ENCODE results near the gene CYFIP2.

CYFIP2 gene

GRCh38 chr5:157259699-157260098 is 6.2 kb upstream of the CYFIP2 start:
- Histone ChIP-seq H2BK12ac (ENCODE audit: low read length) (no peak overlapping the region), H3K14ac (ENCODE audit: low read length) (no peak overlapping the region), H3K79me1 (ENCODE audit: low read length) (no peaks in the 10 kb centered on the region), H2AFZ (ENCODE audit: insufficient read depth, low read length, poor library complexity) (no peak overlapping the region), H3K9ac (ENCODE audit: low read length) (no peak overlapping the region), H3K4me1 (ENCODE audit: control insufficient read depth in 1 of 2, insufficient read depth in 2 of 2, low read length in 2 of 2) (no peaks in the 10 kb centered on the region), H3K23ac (ENCODE audit: low read length) (no peak overlapping the region), H3K4me2 (ENCODE audit: low read length) (no peak overlapping the region), H3K4me3 (ENCODE audit: low read depth, low read length) (no peak overlapping the region), H2BK5ac (ENCODE audit: low read depth, low read length, poor library complexity) (no peak overlapping the region), H3K4ac (ENCODE audit: low read depth, low read length) (no peak overlapping the region), H3K79me2 (ENCODE audit: control insufficient read depth, insufficient read depth, low read length, poor library complexity) (no peaks in the 10 kb centered on the region), H2BK120ac (ENCODE audit: insufficient read depth, low read length, poor library complexity) (no peak overlapping the region), H4K12ac (ENCODE audit: low read depth, low read length) (no peak overlapping the region), H3K9me3 (ENCODE audit: insufficient read depth, low read depth, low read length) (no peaks in the 10 kb centered on the region), H4K91ac (ENCODE audit: low read depth, low read length) (no peak overlapping the region), H3K36me3 (ENCODE audit: control insufficient read depth in 1 of 2, insufficient read depth in 2 of 2, low read length in 2 of 2) (no peaks in the 10 kb centered on the region), H3K18ac (ENCODE audit: low read length) (no peak overlapping the region), H3K27me3 (ENCODE audit: insufficient read depth, low read length) (peaks cover 2% of the 10 kb centered on the region), H3K27ac (ENCODE audit: low read depth, low read length) (no peak overlapping the region), H4K8ac (ENCODE audit: low read depth, low read length) (no peak overlapping the region), H2AK5ac (ENCODE audit: low read length) (no peak overlapping the region)
- no CpG with 5 or more reads among the region's 4 CpGs for WGBS (ENCODE audit: extremely low coverage, insufficient coverage, insufficient read length)
- no peak for DNase-seq

GRCh38 chr5:157263496-157264090 is 2.3 kb upstream of the CYFIP2 start:
- peaks cover 5 to 10% of the 10 kb centered on the region in 2 experiments for H3K4me1 ChIP-seq (ENCODE audit: control insufficient read depth in 1 of 2, insufficient read depth in 2 of 2, low read length in 2 of 2)
- peaks cover 2% of the 10 kb centered on the region for H3K79me2 ChIP-seq (ENCODE audit: control insufficient read depth, insufficient read depth, low read length, poor library complexity)
- no CpG with 5 or more reads among the region's 7 CpGs for WGBS (ENCODE audit: extremely low coverage, insufficient coverage, insufficient read length)
- H3K9me3 ChIP-seq (ENCODE audit: insufficient read depth, low read depth, low read length), result no peaks in the 10 kb centered on the region
- H2BK12ac ChIP-seq (ENCODE audit: low read length), result no peak overlapping the region
- H4K8ac ChIP-seq (ENCODE audit: low read depth, low read length), result no peak overlapping the region
- H2AK5ac ChIP-seq (ENCODE audit: low read length), result no peak overlapping the region
- peaks cover 2% of the 10 kb centered on the region for H3K79me1 ChIP-seq (ENCODE audit: low read length)
- no peak overlapping the region for H3K27ac ChIP-seq (ENCODE audit: low read depth, low read length)
- no peak overlapping the region for H3K9ac ChIP-seq (ENCODE audit: low read length)
- no peak overlapping the region for H3K4ac ChIP-seq (ENCODE audit: low read depth, low read length)
- H2BK5ac ChIP-seq (ENCODE audit: low read depth, low read length, poor library complexity), result no peak overlapping the region
- H4K12ac ChIP-seq (ENCODE audit: low read depth, low read length), result no peak overlapping the region
- H3K27me3 ChIP-seq (ENCODE audit: insufficient read depth, low read length), result peaks cover 2% of the 10 kb centered on the region
- no peak overlapping the region for H3K4me2 ChIP-seq (ENCODE audit: low read length)
- H2BK120ac ChIP-seq (ENCODE audit: insufficient read depth, low read length, poor library complexity), result no peak overlapping the region
- H3K23ac ChIP-seq (ENCODE audit: low read length), result no peak overlapping the region
- H3K36me3 ChIP-seq (ENCODE audit: control insufficient read depth in 1 of 2, insufficient read depth in 2 of 2, low read length in 2 of 2), result no peaks in the 10 kb centered on the region
- H2AFZ ChIP-seq (ENCODE audit: insufficient read depth, low read length, poor library complexity), result no peak overlapping the region
- no peak for DNase-seq
- H4K91ac ChIP-seq (ENCODE audit: low read depth, low read length), result no peak overlapping the region
- H3K14ac ChIP-seq (ENCODE audit: low read length), result no peak overlapping the region
- H3K18ac ChIP-seq (ENCODE audit: low read length), result no peak overlapping the region
- no peak overlapping the region for H3K4me3 ChIP-seq (ENCODE audit: low read depth, low read length)

- no peak overlapping the region for H3K27ac ChIP-seq (ENCODE audit: low read depth, low read length)
- no peaks in the 10 kb centered on the region for H3K36me3 ChIP-seq (ENCODE audit: control insufficient read depth in 1 of 2, insufficient read depth in 2 of 2, low read length in 2 of 2)
- H3K18ac ChIP-seq (ENCODE audit: low read length), result no peak overlapping the region
Measured at GRCh38 chr5:157266286-157267007, 524 bp downstream of the CYFIP2 start.

GRCh38 chr5:157267025-157267424 is 1.1 kb downstream of the CYFIP2 start:
- Histone ChIP-seq H3K9me3 (ENCODE audit: insufficient read depth, low read depth, low read length) (no peaks in the 10 kb centered on the region), H3K23ac (ENCODE audit: low read length) (no peak overlapping the region), H3K4me3 (ENCODE audit: low read depth, low read length) (no peak overlapping the region), H3K36me3 (ENCODE audit: control insufficient read depth in 1 of 2, insufficient read depth in 2 of 2, low read length in 2 of 2) (no peaks in the 10 kb centered on the region), H3K27me3 (ENCODE audit: insufficient read depth, low read length) (no peaks in the 10 kb centered on the region), H3K4me1 (ENCODE audit: control insufficient read depth in 1 of 2, insufficient read depth in 2 of 2, low read length in 2 of 2) (peaks cover 7 to 17% of the 10 kb centered on the region in 2 experiments), H2AFZ (ENCODE audit: insufficient read depth, low read length, poor library complexity) (no peak overlapping the region), H4K8ac (ENCODE audit: low read depth, low read length) (no peak overlapping the region), H2AK5ac (ENCODE audit: low read length) (no peak overlapping the region), H3K79me2 (ENCODE audit: control insufficient read depth, insufficient read depth, low read length, poor library complexity) (peaks cover 4% of the 10 kb centered on the region), H2BK12ac (ENCODE audit: low read length) (no peak overlapping the region), H3K4ac (ENCODE audit: low read depth, low read length) (no peak overlapping the region), H2BK5ac (ENCODE audit: low read depth, low read length, poor library complexity) (no peak overlapping the region), H3K4me2 (ENCODE audit: low read length) (peak overlapping the region; percentile 98), H3K27ac (ENCODE audit: low read depth, low read length) (no peak overlapping the region), H4K91ac (ENCODE audit: low read depth, low read length) (no peak overlapping the region), H4K12ac (ENCODE audit: low read depth, low read length) (no peak overlapping the region), H2BK120ac (ENCODE audit: insufficient read depth, low read length, poor library complexity) (no peak overlapping the region), H3K9ac (ENCODE audit: low read length) (no peak overlapping the region), H3K79me1 (ENCODE audit: low read length) (peaks cover 3% of the 10 kb centered on the region), H3K14ac (ENCODE audit: low read length) (no peak overlapping the region), H3K18ac (ENCODE audit: low read length) (no peak overlapping the region)
- DNase-seq, result no peak
- no CpG with 5 or more reads among the region's 3 CpGs for WGBS (ENCODE audit: extremely low coverage, insufficient coverage, insufficient read length)

More at GRCh38 chr5:157266286-157267007, 524 bp downstream of the CYFIP2 start:
- Histone ChIP-seq H3K4me1 (ENCODE audit: control insufficient read depth in 1 of 2, insufficient read depth in 2 of 2, low read length in 2 of 2) (peaks cover 7 to 17% of the 10 kb centered on the region in 2 experiments), H2BK12ac (ENCODE audit: low read length) (no peak overlapping the region), H3K4me2 (ENCODE audit: low read length) (peak overlapping the region; percentile 98), H3K4ac (ENCODE audit: low read depth, low read length) (no peak overlapping the region), H3K4me3 (ENCODE audit: low read depth, low read length) (peak overlapping the region; percentile 79), H4K8ac (ENCODE audit: low read depth, low read length) (no peak overlapping the region), H3K14ac (ENCODE audit: low read length) (no peak overlapping the region), H3K79me2 (ENCODE audit: control insufficient read depth, insufficient read depth, low read length, poor library complexity) (peaks cover 4% of the 10 kb centered on the region), H2AFZ (ENCODE audit: insufficient read depth, low read length, poor library complexity) (peak overlapping the region; percentile 89), H2BK5ac (ENCODE audit: low read depth, low read length, poor library complexity) (no peak overlapping the region), H3K79me1 (ENCODE audit: low read length) (peaks cover 3% of the 10 kb centered on the region), H3K27me3 (ENCODE audit: insufficient read depth, low read length) (peaks cover under 1% of the 10 kb centered on the region), H3K23ac (ENCODE audit: low read length) (no peak overlapping the region), H4K12ac (ENCODE audit: low read depth, low read length) (no peak overlapping the region), H4K91ac (ENCODE audit: low read depth, low read length) (no peak overlapping the region), H3K9ac (ENCODE audit: low read length) (no peak overlapping the region), H3K9me3 (ENCODE audit: insufficient read depth, low read depth, low read length) (no peaks in the 10 kb centered on the region), H2AK5ac (ENCODE audit: low read length) (no peak overlapping the region), H2BK120ac (ENCODE audit: insufficient read depth, low read length, poor library complexity) (no peak overlapping the region)
- DNase-seq, result peak; percentile 25 to 36
- WGBS (ENCODE audit: extremely low coverage, insufficient coverage, insufficient read length), result no CpG with 5 or more reads among the region's 62 CpGs
